Loucy (cell line): Measurements from ENCODE around the gene IL18RAP.

Source experiments
- H2AFZ ChIP-seq: fragments of 200-600 bp; sonication (generic); 2 replicates; pipeline ENCODE4 v1.6.0; 2016; ENCODE audit warnings: antibody characterized with exemption, mild to moderate bottlenecking, low read length, moderate library complexity
- H3F3A ChIP-seq: fragments of 200-600 bp; 2 replicates; pipeline ENCODE4 v1.6.0; 2016; ENCODE audit warnings: antibody characterized with exemption, low read depth, mild to moderate bottlenecking
- H3K27me3 ChIP-seq: fragments of 200-600 bp; sonication (generic); 2 replicates; pipeline ENCODE4 v1.6.1; 2014; ENCODE audit warnings: low read length, mild to moderate bottlenecking; ENCODE audit not compliant: insufficient read depth, poor library complexity, severe bottlenecking
- H3K36me3 ChIP-seq: fragments of 200-600 bp; sonication (generic); 2 replicates; pipeline ENCODE4 v1.6.1; 2016; ENCODE audit warnings: low read length; ENCODE audit not compliant: insufficient read depth
- H3K4me1 ChIP-seq: fragments of 200-600 bp; sonication (generic); 2 replicates; pipeline ENCODE4 v1.5.1; 2014; ENCODE audit warnings: low read length, mild to moderate bottlenecking; ENCODE audit not compliant: insufficient read depth, poor library complexity, severe bottlenecking
- H3K4me2 ChIP-seq: fragments of 200-600 bp; sonication (generic); 2 replicates; pipeline ENCODE4 v1.6.0; 2014; ENCODE audit warnings: antibody characterized with exemption, low read length, low read depth, mild to moderate bottlenecking; ENCODE audit not compliant: poor library complexity, severe bottlenecking
- H3K4me3 ChIP-seq: fragments of 200-600 bp; sonication (generic); 2 replicates; pipeline ENCODE4 v1.5.1; 2014; ENCODE audit warnings: low read length, mild to moderate bottlenecking, mixed read lengths; ENCODE audit not compliant: poor library complexity, severe bottlenecking
- H3K79me2 ChIP-seq: fragments of 200-600 bp; sonication (generic); 2 replicates; pipeline ENCODE4 v1.6.1; 2014; ENCODE audit warnings: low read length; ENCODE audit not compliant: insufficient read depth
- H3K9ac ChIP-seq: fragments of 200-600 bp; sonication (generic); 2 replicates; pipeline ENCODE4 v1.6.0; 2014; ENCODE audit warnings: mild to moderate bottlenecking, low read depth, low read length, moderate library complexity; ENCODE audit not compliant: poor library complexity, severe bottlenecking
- H3K9me2 ChIP-seq: fragments of 200-600 bp; sonication (generic); replicated peaks from 2 replicates; pipeline ENCODE4 v1.6.1; 2016; ENCODE audit warnings: low read depth, low read length, mixed read lengths
- H3K9me3 ChIP-seq: fragments of 200-600 bp; sonication (generic); 2 replicates; pipeline ENCODE4 v1.6.1; 2014; ENCODE audit warnings: mild to moderate bottlenecking, antibody characterized with exemption, low read length, low read depth; ENCODE audit not compliant: insufficient read depth
- H4K20me1 ChIP-seq: fragments of 200-600 bp; sonication (generic); 2 replicates; pipeline ENCODE4 v1.6.0; 2014; ENCODE audit warnings: antibody characterized with exemption, low read length, mild to moderate bottlenecking; ENCODE audit not compliant: insufficient read depth, poor library complexity, severe bottlenecking
- EZH2phosphoT487 ChIP-seq: fragments of 200-600 bp; IDR thresholded peaks from 2 replicates; pipeline ENCODE4 v1.6.1; 2018; ENCODE audit warnings: antibody characterized with exemption, mild to moderate bottlenecking, moderate library complexity, borderline replicate concordance
- TF ChIP-seq, protein P1 (sequence below): fragments of 200-600 bp; sonication (generic); conservative IDR thresholded peaks from 2 replicates; pipeline ENCODE4 v1.5.1; 2014; ENCODE audit warnings: mild to moderate bottlenecking, antibody characterized with exemption, low read length

The IL18RAP gene

DNA sequence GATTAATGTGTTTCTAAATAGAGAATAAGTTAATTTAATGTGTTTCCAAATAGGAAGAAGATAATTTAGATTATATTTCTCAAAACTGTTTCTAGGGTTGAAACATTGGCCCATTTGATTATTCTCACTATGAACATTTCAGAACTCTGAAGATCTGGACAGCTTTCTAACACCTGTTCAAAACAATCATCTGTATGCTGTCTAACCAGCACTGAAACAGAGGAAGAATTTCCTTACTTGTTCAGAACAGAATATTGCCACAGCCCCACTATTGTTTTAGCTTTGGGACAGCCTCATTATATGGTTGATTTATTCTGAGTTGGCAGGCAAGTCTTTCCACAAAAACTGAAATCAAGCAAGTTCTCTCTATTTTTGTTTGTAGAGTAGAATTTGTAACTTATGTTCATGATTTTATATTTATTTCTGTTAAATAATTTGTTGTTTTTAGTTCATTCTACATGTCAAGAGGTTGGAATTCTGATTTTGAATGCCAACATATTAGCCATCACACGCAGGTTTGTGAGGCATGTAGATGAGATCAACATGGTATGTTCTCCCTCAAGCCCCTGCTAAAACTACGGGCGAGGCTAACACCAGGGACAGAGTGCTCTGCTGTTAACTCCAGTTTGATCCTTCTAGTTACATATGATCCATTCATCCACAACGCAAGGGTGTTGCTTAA lies 11.2 kb downstream of the IL18RAP start:
- no peak for TF ChIP-seq EZH2phosphoT487
- TF ChIP-seq, protein P1, sequence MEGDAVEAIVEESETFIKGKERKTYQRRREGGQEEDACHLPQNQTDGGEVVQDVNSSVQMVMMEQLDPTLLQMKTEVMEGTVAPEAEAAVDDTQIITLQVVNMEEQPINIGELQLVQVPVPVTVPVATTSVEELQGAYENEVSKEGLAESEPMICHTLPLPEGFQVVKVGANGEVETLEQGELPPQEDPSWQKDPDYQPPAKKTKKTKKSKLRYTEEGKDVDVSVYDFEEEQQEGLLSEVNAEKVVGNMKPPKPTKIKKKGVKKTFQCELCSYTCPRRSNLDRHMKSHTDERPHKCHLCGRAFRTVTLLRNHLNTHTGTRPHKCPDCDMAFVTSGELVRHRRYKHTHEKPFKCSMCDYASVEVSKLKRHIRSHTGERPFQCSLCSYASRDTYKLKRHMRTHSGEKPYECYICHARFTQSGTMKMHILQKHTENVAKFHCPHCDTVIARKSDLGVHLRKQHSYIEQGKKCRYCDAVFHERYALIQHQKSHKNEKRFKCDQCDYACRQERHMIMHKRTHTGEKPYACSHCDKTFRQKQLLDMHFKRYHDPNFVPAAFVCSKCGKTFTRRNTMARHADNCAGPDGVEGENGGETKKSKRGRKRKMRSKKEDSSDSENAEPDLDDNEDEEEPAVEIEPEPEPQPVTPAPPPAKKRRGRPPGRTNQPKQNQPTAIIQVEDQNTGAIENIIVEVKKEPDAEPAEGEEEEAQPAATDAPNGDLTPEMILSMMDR: no peak
- H3F3A ChIP-seq: no peaks in the 10 kb centered on the region
- H3K4me1 ChIP-seq: peaks cover 76% of the 10 kb centered on the region
- peaks cover 64% of the 10 kb centered on the region for H3K79me2 ChIP-seq
- no peaks in the 10 kb centered on the region for H3K27me3 ChIP-seq
- H3K4me2 ChIP-seq: peak overlapping the region; percentile 39
- no peak overlapping the region for H3K9ac ChIP-seq
- H3K9me3 ChIP-seq: no peaks in the 10 kb centered on the region
- H4K20me1 ChIP-seq: peaks cover 4% of the 10 kb centered on the region
- H2AFZ ChIP-seq: no peak overlapping the region
- peaks cover 38% of the 10 kb centered on the region; the same call in 1 of the 2 replicates for H3K36me3 ChIP-seq
- H3K9me2 ChIP-seq: no peaks in the 10 kb centered on the region
- H3K4me3 ChIP-seq: no peak overlapping the region

DNA sequence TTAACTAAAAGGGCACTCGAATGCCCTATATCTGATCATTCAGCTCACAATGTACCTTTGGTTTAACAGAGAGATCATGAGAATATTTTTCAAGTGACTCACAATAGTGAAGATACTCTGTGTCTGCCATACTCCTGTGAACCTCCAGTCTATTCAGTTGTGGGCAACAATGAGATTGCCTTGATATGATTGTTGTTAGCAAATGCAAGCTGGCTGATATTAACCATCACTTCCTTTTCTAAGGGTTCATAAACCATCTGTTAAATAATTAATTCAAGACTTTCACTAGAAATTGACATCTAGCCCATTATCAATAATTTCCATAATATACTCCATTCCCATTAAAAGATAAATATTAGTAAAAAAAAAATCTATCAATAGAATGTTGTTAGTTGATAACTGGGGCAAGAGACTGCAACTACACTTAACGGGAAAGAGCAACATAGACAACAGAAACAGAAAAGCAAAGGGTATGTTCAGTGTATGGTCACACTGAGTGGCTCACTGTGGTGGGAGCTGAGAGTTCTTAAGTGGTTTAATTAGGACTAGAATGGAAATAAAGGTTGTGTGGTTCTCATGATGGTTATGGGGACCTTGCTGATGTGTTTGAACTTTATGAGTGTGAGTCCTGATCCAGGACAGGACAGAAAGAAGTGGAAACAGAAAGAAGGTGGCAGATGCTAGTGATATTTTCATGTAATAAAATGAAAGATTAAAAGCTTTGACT lies 11.9 kb downstream of the IL18RAP start:
- H3K9ac ChIP-seq: peak overlapping the region; percentile 1
- no peaks in the 10 kb centered on the region for H3K27me3 ChIP-seq
- no peaks in the 10 kb centered on the region for H3K9me2 ChIP-seq
- no peaks in the 10 kb centered on the region for H3F3A ChIP-seq
- H4K20me1 ChIP-seq: no peaks in the 10 kb centered on the region
- H3K4me3 ChIP-seq: no peak overlapping the region
- H3K9me3 ChIP-seq: no peaks in the 10 kb centered on the region
- H3K4me2 ChIP-seq: peak overlapping the region; percentile 39
- H3K4me1 ChIP-seq: peaks cover 69% of the 10 kb centered on the region
- TF ChIP-seq, protein P1: no peak
- TF ChIP-seq EZH2phosphoT487: no peak
- no peak overlapping the region for H2AFZ ChIP-seq
- H3K36me3 ChIP-seq: peaks cover 41% of the 10 kb centered on the region; the same call in 1 of the 2 replicates
- peaks cover 57% of the 10 kb centered on the region for H3K79me2 ChIP-seq

DNA sequence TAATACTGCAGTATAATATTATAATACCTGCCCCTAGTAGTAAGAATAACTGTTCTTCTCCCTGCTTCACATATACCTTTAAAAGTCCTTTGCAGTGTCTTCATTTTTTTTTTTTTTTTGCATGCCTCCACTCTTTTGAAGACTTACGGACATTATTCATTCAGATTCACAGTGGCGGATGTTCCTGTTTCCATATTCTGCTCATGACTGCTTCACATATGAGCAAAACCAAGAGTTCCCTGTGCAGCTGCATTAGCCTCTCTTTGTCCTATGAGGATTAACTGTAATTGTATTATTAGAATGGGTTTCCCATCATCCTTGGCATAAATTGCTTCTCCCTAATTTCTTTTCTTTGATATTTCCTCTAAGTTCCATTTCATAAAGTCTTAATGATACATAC lies 12.8 kb downstream of the IL18RAP start:
- no peak overlapping the region for H3K4me3 ChIP-seq
- no peaks in the 10 kb centered on the region for H3F3A ChIP-seq

More for the DNA sequence above, 12.8 kb downstream of the IL18RAP start:
- Histone ChIP-seq H3K4me1 (peaks cover 60% of the 10 kb centered on the region), H3K9ac (peak overlapping the region; percentile 1), H3K36me3 (peaks cover 49% of the 10 kb centered on the region; the same call in 1 of the 2 replicates), H4K20me1 (no peaks in the 10 kb centered on the region), H3K79me2 (peaks cover 48% of the 10 kb centered on the region), H3K4me2 (peak overlapping the region; percentile 39), H3K27me3 (no peaks in the 10 kb centered on the region), H3K9me3 (no peaks in the 10 kb centered on the region), H2AFZ (no peak overlapping the region), H3K9me2 (no peaks in the 10 kb centered on the region)
- TF ChIP-seq, protein P1: no peak
- no peak for TF ChIP-seq EZH2phosphoT487
